Hematopoietic multipotent progenitor cell (in vitro differentiated cells): Measurements from ENCODE around the gene SLC52A1. TPM values are rescaled to one million over a fixed set of nuclear protein-coding genes. Genes with fewer than 3 reads are reported as not detected.

Source experiments
- DNase-seq, 3 donors: peaks; one replicate each; pipeline ENCODE4 v3.0.0-alpha.2; 2011 to 2015; ENCODE audit warnings: low read depth in 2 of 3, low spot score in 2 of 3
- total RNA-seq: library from RNA; depleted of rRNA; stranded (reverse); fragments of >200 nt; gene quantifications from one replicate; pipeline ENCODE4 v1.2.3, GENCODE V29; 2012

The SLC52A1 gene
- total RNA-seq, 1 donor, result not detected

DNA sequence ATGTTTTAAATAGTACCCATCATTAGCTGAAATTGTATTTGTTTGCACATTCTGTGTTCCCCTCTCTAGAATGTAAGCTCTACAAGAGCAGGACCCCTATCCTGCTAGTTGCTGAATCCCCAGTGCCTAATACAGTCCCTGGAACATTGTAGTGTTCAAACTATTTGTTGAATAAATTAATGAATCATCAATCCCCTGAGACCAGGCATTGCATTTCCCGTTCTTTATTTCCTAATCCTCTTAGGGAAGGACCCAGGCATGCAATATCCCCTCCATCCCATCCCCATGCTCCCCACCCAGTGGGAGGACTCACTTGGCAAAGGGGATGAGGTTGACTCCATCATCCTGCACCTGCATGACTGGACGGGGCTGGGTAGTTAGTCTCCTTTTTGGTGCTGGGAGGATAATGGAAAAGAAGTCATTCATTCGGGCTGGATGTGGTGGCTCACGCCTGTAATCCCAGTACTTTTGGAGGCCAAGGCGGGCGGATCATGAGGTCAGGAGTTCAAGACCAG is 41.1 kb downstream of the SLC52A1 start:
- no peak for DNase-seq

DNA sequence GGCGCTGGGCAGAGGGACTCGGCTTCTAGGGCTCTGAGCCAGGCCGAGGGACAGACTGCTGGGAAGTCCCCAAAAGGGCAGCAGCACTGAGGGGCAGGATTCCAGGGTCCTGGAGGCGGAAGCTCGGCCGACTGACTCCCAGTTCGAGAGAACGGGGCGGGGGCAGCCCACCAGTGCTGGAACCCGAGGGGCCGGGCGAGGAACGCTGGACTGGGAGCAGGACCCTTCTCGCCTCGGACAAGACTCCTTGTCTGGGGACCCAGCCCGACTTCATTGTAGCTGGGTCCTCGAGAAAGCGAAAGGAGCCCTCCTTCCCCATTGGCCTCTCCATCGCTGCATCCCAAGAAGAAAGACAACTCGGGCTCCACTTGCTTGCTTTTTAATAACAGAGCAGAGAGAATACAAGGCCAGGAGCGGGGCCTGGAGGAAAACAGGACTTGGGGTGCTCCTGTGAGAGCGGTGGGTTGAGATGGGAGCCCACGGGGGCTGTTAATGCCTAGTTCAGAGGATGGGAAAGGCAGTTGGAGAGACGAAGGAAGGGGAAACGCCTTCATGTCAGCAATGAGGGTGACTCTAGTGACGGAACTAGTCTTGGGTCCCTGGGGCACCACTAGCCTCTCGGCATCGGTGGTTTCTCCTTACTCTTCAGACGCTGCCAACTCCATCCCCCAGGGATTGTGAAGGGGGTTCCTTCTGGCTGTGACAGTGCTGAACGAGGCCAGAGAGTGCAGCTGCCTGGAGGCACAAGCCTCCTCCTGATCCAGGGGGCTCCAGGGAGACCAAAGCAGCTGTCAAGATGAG is 47.3 kb downstream of the SLC52A1 start:
- peak in 1 of 3 donors; percentile 45 for DNase-seq

DNA sequence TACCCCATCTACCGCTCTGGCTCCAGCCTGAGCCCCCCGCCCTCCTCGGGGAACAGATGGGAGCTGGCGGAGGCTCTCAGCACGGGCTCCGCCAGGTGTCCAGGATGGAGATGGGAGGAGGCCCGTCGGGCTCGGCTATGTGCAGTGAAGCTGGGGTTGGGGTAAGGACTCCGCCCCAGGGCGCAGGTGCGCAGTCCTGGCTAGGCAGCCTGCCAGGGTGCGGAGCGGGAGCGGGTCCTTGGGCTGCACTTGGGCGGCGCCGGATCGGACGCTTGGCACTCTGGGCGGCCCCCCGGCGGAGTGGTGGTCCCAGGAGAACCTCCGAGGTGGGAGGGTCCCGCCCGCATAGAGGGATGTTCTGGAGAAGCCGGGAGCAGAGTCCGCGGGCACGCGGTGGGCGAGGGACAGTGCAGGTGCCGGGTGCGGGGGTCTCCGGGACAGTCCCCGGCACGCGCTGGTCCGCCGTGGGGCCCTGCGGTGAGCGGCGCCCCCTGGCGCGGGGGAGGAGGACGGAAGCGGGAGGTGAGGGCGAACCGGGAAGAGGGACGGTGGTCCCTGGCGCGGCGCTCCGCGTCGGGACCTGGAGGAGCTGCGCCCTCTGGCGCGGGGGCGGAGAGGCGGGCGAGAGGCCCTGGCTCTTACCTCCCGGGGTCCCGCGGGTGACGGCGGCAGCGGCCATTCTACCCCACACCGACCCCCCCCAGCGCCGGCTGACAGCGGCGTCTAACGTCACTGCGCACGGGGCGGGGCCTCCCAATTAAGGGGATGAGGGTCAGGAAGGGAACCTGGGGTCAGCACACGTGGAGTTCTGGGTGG is 48.1 kb downstream of the SLC52A1 start, which contains the start of gene CAMTA2:
Gene CAMTA2 (minus strand): TSS at position 725 of the 816 bp plus-strand sequence. CDS start 1,453 bp downstream, outside the sequence.
- peak; percentile 75 to 84 (median 82) for DNase-seq

DNA sequence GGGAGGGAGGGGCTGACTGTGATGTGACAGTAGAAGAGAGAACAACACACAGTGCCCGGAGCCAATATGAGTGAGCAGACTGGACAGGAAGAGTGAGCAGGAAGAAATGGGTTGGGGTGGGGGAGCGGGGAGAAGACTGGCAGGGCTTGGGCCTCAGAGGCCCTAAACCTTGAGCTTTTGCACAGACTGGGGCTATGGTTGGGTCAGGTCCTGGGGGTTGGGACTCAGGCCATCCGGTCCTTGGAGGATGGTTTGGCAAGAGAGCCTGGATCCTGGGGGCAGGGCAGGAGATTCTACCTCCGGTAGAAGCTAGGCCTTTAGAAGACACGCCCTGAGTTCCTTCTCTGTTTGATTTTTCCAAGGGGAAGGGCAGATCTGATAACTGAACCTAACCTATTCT is 48.8 kb downstream of the SLC52A1 start:
- no peak for DNase-seq

Other genes with a start within 250 kb of the SLC52A1 start
- gene VMO1, start 249.1 kb downstream of the SLC52A1 start, total RNA-seq, result not detected
- gene GLTPD2, start 246.5 kb downstream of the SLC52A1 start, total RNA-seq, result not detected
- gene PSMB6, start 239.3 kb downstream of the SLC52A1 start, total RNA-seq, result 116 TPM
- gene PLD2, start 228.3 kb downstream of the SLC52A1 start, total RNA-seq, result 5.9 TPM
- gene MINK1, start 202.1 kb downstream of the SLC52A1 start, total RNA-seq, result 21.0 TPM
- 18.3 TPM for gene C17orf107, start 135.9 kb downstream of the SLC52A1 start, total RNA-seq
- gene CHRNE, start 132.3 kb downstream of the SLC52A1 start, total RNA-seq, result 5.4 TPM
- 2.2 TPM for gene GP1BA, start 103.1 kb downstream of the SLC52A1 start, total RNA-seq
- gene SLC25A11, start 95.4 kb downstream of the SLC52A1 start, total RNA-seq, result 78.6 TPM
- 27.5 TPM for gene RNF167, start 95.2 kb downstream of the SLC52A1 start, total RNA-seq
- gene PFN1, start 86.9 kb downstream of the SLC52A1 start, total RNA-seq, result 429 TPM
- 2.4 TPM for gene ENO3, start 84.3 kb downstream of the SLC52A1 start, total RNA-seq
- gene SPAG7, start 67.6 kb downstream of the SLC52A1 start, total RNA-seq, result 31.2 TPM
- 6.2 TPM for gene CAMTA2, start 47.8 kb downstream of the SLC52A1 start, total RNA-seq
- gene INCA1, start 37.9 kb downstream of the SLC52A1 start, total RNA-seq, result not detected
- 1.1 TPM for gene KIF1C, start 37.5 kb downstream of the SLC52A1 start, total RNA-seq
- gene ZFP3, start 43.0 kb upstream of the SLC52A1 start, total RNA-seq, result 1.3 TPM
- 4.8 TPM for gene ZNF232, start 76.5 kb upstream of the SLC52A1 start, total RNA-seq
- 2.2 TPM for gene USP6, start 80.6 kb upstream of the SLC52A1 start, total RNA-seq
- gene ZNF594, start 156.4 kb upstream of the SLC52A1 start, total RNA-seq, result 17.5 TPM
- 0.54 TPM for gene SCIMP, start 199.4 kb upstream of the SLC52A1 start, total RNA-seq
- gene RABEP1, start 246.9 kb upstream of the SLC52A1 start, total RNA-seq, result 11.0 TPM